Measurements from ENCODE around the gene ARRB1.
A peak's percentile ranks its signal among the peaks of the same experiment; 100 is the strongest.

Gene ARRB1

DNA sequence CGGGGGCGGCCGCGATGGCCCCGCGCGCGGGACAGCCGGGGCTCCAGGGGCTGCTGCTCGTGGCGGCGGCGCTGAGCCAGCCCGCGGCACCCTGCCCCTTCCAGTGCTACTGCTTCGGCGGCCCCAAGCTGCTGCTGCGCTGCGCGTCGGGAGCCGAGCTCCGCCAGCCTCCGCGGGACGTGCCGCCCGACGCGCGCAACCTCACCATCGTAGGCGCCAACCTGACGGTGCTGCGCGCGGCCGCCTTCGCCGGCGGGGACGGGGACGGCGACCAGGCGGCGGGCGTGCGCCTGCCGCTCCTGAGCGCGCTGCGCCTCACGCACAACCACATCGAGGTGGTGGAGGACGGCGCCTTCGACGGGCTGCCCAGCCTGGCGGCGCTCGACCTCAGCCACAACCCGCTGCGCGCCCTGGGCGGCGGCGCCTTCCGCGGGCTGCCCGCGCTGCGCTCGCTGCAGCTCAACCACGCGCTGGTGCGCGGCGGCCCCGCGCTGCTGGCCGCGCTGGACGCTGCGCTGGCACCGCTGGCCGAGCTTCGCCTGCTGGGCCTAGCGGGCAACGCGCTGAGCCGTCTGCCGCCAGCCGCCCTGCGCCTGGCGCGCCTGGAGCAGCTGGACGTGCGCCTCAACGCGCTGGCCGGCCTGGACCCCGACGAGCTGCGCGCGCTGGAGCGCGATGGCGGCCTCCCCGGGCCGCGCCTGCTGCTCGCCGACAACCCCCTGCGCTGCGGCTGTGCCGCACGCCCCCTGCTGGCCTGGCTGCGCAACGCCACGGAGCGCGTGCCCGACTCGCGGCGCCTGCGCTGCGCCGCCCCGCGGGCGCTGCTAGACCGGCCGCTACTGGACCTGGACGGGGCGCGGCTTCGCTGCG is 110.2 kb downstream of the ARRB1 start:
- H3K4me3 ChIP-seq (ENCODE audit: low read length): peak overlapping the region; percentile 42
- TF ChIP-seq, protein P1, sequence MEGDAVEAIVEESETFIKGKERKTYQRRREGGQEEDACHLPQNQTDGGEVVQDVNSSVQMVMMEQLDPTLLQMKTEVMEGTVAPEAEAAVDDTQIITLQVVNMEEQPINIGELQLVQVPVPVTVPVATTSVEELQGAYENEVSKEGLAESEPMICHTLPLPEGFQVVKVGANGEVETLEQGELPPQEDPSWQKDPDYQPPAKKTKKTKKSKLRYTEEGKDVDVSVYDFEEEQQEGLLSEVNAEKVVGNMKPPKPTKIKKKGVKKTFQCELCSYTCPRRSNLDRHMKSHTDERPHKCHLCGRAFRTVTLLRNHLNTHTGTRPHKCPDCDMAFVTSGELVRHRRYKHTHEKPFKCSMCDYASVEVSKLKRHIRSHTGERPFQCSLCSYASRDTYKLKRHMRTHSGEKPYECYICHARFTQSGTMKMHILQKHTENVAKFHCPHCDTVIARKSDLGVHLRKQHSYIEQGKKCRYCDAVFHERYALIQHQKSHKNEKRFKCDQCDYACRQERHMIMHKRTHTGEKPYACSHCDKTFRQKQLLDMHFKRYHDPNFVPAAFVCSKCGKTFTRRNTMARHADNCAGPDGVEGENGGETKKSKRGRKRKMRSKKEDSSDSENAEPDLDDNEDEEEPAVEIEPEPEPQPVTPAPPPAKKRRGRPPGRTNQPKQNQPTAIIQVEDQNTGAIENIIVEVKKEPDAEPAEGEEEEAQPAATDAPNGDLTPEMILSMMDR (conservative IDR thresholded peaks at IDR 0.05; ENCODE audit: low read depth, low read length): peak; percentile 52

DNA sequence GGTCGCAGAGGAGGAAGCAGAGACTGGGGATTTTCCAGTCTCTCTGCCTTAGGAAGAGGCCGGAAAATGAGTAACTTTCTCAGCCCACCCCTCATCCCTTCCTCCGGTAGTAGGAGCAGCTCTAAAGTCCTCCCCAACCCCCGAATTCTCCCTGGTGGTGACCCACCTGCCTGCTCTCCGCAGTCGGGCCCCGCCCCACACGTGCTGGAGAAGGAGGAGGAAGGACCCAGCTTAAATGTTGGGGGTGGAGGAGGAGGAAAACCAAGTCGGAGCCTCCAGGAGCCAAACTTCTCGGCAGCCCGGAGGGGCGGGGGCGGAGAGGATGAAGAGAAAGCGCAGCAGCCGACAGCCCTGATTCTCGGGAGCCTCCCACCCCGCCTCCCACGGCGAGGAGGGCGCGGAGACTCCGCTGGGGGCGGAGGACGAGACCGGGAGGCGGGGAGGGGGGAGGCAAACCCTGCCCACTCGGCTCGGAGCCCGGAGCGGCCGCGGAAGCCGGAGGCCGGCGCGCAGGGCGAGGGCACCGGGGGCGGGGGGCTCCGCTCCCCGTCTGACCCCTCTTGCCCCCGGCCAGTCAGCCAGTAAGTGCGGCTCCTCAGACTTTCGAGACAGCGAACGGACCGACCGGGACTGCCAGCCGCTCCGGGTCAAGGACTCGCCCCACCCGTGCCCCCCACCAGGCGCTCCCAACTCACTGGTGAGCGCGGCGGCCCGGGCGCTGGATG is 111.0 kb downstream of the ARRB1 start, which contains the start of gene TPBGL:
Gene TPBGL, plus strand, starts transcription at position 464 of the 725 bp plus-strand sequence. CDS start 276 bp downstream, outside the sequence.
- no peak for DNase-seq (ENCODE audit: low read depth)
- H3K4me3 ChIP-seq (ENCODE audit: low read length): peak within 1 kb of the TSS; percentile 12
- TF ChIP-seq, protein P1 (conservative IDR thresholded peaks at IDR 0.05; ENCODE audit: low read depth, low read length): no peak

More for the DNA sequence above, 110.2 kb downstream of the ARRB1 start:
- peak; percentile 30 for DNase-seq (ENCODE audit: low read depth)

DNA sequence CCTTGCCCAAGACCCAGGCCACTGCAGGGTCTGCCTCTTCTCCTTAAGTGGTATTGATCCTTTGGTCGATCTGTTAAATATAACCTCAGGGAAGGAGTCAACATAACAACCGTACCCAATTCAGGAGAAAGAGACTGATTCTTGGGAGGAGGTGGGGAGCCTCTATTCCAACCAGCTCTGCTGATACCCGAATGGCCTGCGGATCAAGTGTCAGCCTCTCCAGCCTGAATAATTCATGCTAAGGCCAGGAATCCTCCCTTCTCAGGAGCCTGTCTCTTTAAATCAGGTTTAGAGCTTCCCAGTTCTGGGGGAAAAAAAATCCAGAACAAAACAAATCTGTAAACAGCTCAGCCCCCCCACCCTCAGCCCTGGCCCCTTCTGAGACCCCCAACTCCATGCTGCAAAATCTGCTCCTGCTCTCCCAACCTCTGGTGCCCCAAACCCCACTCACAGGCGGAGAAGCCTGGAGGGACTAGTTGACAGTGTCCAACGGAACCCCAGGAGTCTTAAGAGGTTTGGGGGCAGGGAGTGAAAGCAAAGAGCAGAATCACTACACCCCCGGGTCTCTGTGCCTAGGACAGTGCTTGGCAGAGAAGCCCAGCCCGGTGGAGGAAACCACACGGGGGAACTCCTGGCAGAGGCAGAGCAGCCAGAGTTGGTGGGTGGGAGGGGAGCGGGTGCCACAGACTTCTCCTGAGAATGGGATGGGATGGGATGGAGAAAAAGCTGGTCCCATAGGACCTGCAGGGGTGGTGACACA is 111.8 kb downstream of the ARRB1 start:
- DNase-seq (ENCODE audit: low read depth): no peak
- TF ChIP-seq, protein P1 (conservative IDR thresholded peaks at IDR 0.05; ENCODE audit: low read depth, low read length): no peak
- no peak overlapping the region for H3K4me3 ChIP-seq (ENCODE audit: low read length)

DNA sequence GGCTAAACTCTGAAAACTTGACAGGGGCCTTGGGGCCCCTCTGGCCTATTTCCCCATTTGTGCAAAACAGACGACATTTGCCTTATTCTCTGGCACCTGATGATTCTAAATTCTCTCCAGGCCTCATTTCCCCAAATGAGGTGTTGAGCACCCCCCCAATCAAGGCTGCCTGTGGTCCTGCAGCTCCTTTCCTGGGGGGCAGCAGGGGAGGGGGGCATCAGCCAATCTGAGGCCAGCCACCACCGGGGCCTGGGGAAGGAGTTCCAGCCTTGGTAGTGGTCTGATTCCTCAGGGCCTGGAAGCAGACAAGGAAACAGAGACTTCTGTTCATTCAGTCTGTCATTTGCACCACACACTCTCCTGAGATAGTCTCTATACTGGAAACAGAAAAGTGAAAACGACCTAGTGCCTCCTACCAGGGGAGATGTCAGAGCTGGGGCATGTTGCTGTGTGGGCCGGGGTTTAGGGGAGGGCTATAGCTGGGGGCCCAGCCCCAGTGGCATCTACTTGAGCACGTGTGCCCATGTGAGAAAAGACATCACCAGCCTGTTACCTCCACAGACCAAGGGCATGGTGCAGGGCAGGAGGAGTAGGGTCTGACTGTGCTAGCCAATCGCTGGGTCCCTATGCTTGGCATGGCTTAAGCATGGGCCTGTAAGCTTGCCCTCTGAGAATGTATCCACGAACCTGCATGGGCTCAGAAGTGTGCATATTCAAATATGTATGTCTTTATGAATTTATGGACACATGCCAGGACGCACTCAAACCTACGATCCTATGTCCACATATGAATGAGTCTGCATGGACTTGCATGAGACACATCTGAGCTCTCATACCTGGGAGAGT is 112.6 kb downstream of the ARRB1 start:
- H3K4me3 ChIP-seq (ENCODE audit: low read length): no peak overlapping the region
- DNase-seq (ENCODE audit: low read depth): no peak
- TF ChIP-seq, protein P1 (conservative IDR thresholded peaks at IDR 0.05; ENCODE audit: low read depth, low read length): no peak

GRCh38 chr11:75237050-75237449 is 114.4 kb downstream of the ARRB1 start:
- TF ChIP-seq, protein P1 (conservative IDR thresholded peaks at IDR 0.05; ENCODE audit: low read depth, low read length): no peak
- DNase-seq (ENCODE audit: low read depth): no peak
- no peak overlapping the region for H3K4me3 ChIP-seq (ENCODE audit: low read length)

GRCh38 chr11:75236062-75236461 is 115.4 kb downstream of the ARRB1 start:
- TF ChIP-seq, protein P1 (conservative IDR thresholded peaks at IDR 0.05; ENCODE audit: low read depth, low read length): no peak
- no peak overlapping the region for H3K4me3 ChIP-seq (ENCODE audit: low read length)
- DNase-seq (ENCODE audit: low read depth): no peak

Data from retinal pigment epithelial cell (primary cell).